ENCODE data around the gene C18orf63.

DNA sequence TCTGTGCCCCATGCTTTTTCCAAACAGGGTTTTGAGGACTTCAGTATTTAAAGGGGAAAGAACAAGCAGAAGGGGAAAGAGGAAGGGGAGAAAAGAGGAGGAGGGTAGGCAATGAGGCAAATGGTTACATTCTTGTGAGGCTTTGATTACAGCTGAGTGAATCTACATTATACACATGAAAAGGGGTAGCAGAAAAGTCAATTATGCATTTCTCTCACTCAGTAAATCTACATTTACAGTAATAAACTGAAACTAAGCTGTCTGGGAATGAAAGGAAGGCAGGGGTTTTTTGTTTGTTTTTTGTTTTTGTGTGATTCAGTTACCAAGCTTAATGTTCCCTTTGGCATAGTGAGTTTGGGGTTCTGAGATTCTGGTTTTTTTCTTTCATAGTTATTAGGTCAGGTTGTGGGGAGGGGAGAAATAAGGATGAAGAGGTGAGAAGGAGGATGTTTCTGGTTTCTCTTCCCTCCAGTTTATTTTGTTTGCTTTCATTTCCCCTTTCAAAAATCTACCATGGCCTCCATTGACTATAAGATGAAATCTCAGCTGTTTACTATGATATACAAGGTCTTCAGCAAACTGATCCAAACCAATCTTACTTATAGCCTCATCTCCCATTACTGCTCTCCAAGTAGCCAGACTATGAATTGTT lies 18.7 kb downstream of the C18orf63 start:
- TF ChIP-seq GABPA (IDR thresholded peaks at IDR 0.05 in 1 of 2, conservative IDR thresholded peaks at IDR 0.05 in 1 of 2) (no peak), CTCF (IDR thresholded peaks at IDR 0.05; ENCODE audit: low read depth, low read length, missing input control) (no peak), YY1 (IDR thresholded peaks at IDR 0.05) (no peak), RXRA (IDR thresholded peaks at IDR 0.05) (no peak), RAD21 (IDR thresholded peaks at IDR 0.05) (no peak), FOXA1 (IDR thresholded peaks at IDR 0.05) (no peak), MAX (IDR thresholded peaks at IDR 0.05) (no peak), TAF1 (conservative IDR thresholded peaks at IDR 0.05) (no peak), SP1 (IDR thresholded peaks at IDR 0.05) (no peak), JUND (IDR thresholded peaks at IDR 0.05) (no peak), NR2F2 (IDR thresholded peaks at IDR 0.05) (no peak), ZBTB33 (IDR thresholded peaks at IDR 0.05) (no peak)
- TF ChIP-seq, protein P1, sequence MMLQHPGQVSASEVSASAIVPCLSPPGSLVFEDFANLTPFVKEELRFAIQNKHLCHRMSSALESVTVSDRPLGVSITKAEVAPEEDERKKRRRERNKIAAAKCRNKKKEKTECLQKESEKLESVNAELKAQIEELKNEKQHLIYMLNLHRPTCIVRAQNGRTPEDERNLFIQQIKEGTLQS (IDR thresholded peaks at IDR 0.05): no peak
- TF ChIP-seq, protein P2, sequence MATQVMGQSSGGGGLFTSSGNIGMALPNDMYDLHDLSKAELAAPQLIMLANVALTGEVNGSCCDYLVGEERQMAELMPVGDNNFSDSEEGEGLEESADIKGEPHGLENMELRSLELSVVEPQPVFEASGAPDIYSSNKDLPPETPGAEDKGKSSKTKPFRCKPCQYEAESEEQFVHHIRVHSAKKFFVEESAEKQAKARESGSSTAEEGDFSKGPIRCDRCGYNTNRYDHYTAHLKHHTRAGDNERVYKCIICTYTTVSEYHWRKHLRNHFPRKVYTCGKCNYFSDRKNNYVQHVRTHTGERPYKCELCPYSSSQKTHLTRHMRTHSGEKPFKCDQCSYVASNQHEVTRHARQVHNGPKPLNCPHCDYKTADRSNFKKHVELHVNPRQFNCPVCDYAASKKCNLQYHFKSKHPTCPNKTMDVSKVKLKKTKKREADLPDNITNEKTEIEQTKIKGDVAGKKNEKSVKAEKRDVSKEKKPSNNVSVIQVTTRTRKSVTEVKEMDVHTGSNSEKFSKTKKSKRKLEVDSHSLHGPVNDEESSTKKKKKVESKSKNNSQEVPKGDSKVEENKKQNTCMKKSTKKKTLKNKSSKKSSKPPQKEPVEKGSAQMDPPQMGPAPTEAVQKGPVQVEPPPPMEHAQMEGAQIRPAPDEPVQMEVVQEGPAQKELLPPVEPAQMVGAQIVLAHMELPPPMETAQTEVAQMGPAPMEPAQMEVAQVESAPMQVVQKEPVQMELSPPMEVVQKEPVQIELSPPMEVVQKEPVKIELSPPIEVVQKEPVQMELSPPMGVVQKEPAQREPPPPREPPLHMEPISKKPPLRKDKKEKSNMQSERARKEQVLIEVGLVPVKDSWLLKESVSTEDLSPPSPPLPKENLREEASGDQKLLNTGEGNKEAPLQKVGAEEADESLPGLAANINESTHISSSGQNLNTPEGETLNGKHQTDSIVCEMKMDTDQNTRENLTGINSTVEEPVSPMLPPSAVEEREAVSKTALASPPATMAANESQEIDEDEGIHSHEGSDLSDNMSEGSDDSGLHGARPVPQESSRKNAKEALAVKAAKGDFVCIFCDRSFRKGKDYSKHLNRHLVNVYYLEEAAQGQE (IDR thresholded peaks at IDR 0.05): no peak

Measured in liver (tissue), 3 donors.